ENCODE data around the gene MYL12A. TPM values are rescaled to one million over a fixed set of nuclear protein-coding genes. Genes with fewer than 3 reads are reported as not detected.
"Not testable (repeated sequence)": the region's sequence is repeated elsewhere in the genome, so short reads cannot be mapped to it uniquely, and the experiment has no call there.

The MYL12A gene
- total RNA-seq, 1 donor from 2014 or later = 241 TPM

- no peak for ATAC-seq
Observed at GRCh38 chr18:3256693-3257626, 9.4 kb downstream of the MYL12A start.

GRCh38 chr18:3257627-3258120 lies 10.1 kb downstream of the MYL12A start:
- ATAC-seq = no peak

- ATAC-seq = no peak
Observed at GRCh38 chr18:3260995-3261372, 13.4 kb downstream of the MYL12A start.

GRCh38 chr18:3261373-3262233 lies 14.0 kb downstream of the MYL12A start, which contains the start of gene MYL12B:
Gene MYL12B (plus strand): TSS chr18:3262133. CDS start chr18:3272899, 10,766 bp downstream.
- ATAC-seq = peak; percentile 85

GRCh38 chr18:3262234-3263131 lies 14.9 kb downstream of the MYL12A start:
- ATAC-seq = peak; percentile 65

GRCh38 chr18:3263132-3263700 lies 15.6 kb downstream of the MYL12A start:
- ATAC-seq = no peak

GRCh38 chr18:3264362-3264761 lies 16.8 kb downstream of the MYL12A start:
- no peak for ATAC-seq

GRCh38 chr18:3265564-3266033 lies 18.0 kb downstream of the MYL12A start:
- no peak for ATAC-seq

GRCh38 chr18:3266062-3266608 lies 18.5 kb downstream of the MYL12A start:
- peak; percentile 64 for ATAC-seq

GRCh38 chr18:3268306-3268705 lies 20.7 kb downstream of the MYL12A start:
- ATAC-seq = no peak

- ATAC-seq = no peak
Observed at GRCh38 chr18:3269241-3269913, 21.8 kb downstream of the MYL12A start.

- ATAC-seq = no peak
Observed at GRCh38 chr18:3269914-3270299, 22.3 kb downstream of the MYL12A start.

GRCh38 chr18:3273042-3273441 lies 25.4 kb downstream of the MYL12A start:
- ATAC-seq = no peak

GRCh38 chr18:3277643-3278213 lies 30.1 kb downstream of the MYL12A start:
- ATAC-seq = not testable (repeated sequence)

GRCh38 chr18:3279201-3280185 lies 31.9 kb downstream of the MYL12A start:
- peak; percentile 24 for ATAC-seq

GRCh38 chr18:3281456-3282400 lies 34.1 kb downstream of the MYL12A start:
- ATAC-seq = peak; percentile 78

GRCh38 chr18:3283253-3283863 lies 35.8 kb downstream of the MYL12A start:
- ATAC-seq = no peak
